Neural cell (in vitro differentiated cells): Measurements from ENCODE around the gene HNRNPF.

Source experiments
- CTCF ChIP-seq: fragments of 450-650 bp; IDR thresholded peaks from 2 replicates; pipeline ENCODE4 v1.5.1; 2014; ENCODE audit warnings: antibody characterized with exemption, mild to moderate bottlenecking, moderate library complexity; ENCODE audit not compliant: poor library complexity, severe bottlenecking
- EP300 ChIP-seq: fragments of 450-650 bp; conservative IDR thresholded peaks from 2 replicates; pipeline ENCODE4 v1.6.1; 2014; ENCODE audit warnings: antibody characterized with exemption, mild to moderate bottlenecking, moderate library complexity; ENCODE audit not compliant: poor library complexity, severe bottlenecking
- EZH2 ChIP-seq: fragments of 200-600, 300-800 bp; shearing (Covaris generic), sonication (generic); IDR thresholded peaks from 2 replicates; pipeline ENCODE4 v1.6.1; 2014; ENCODE audit warnings: antibody characterized with exemption, low read length, borderline replicate concordance, mild to moderate bottlenecking; ENCODE audit not compliant: insufficient read depth, poor library complexity, severe bottlenecking
- POLR2AphosphoS5 ChIP-seq: IDR thresholded peaks from 2 replicates; pipeline ENCODE4 v1.6.1; 2012
- RAD21 ChIP-seq: fragments of 450-650 bp; conservative IDR thresholded peaks from 2 replicates; pipeline ENCODE4 v1.6.1; 2014; ENCODE audit warnings: antibody characterized with exemption, mild to moderate bottlenecking, moderate library complexity
- SMC3 ChIP-seq: fragments of 450-650 bp; conservative IDR thresholded peaks from 2 replicates; pipeline ENCODE4 v1.6.1; 2014; ENCODE audit warnings: antibody characterized with exemption, mild to moderate bottlenecking, moderate library complexity; ENCODE audit not compliant: poor library complexity
- TF ChIP-seq, protein P1 (sequence below): IDR thresholded peaks from 2 replicates; pipeline ENCODE4 v1.6.1; 2012; ENCODE audit warnings: borderline replicate concordance

- TF ChIP-seq EZH2: no peak
- no peak for TF ChIP-seq CTCF
- TF ChIP-seq, protein P1, sequence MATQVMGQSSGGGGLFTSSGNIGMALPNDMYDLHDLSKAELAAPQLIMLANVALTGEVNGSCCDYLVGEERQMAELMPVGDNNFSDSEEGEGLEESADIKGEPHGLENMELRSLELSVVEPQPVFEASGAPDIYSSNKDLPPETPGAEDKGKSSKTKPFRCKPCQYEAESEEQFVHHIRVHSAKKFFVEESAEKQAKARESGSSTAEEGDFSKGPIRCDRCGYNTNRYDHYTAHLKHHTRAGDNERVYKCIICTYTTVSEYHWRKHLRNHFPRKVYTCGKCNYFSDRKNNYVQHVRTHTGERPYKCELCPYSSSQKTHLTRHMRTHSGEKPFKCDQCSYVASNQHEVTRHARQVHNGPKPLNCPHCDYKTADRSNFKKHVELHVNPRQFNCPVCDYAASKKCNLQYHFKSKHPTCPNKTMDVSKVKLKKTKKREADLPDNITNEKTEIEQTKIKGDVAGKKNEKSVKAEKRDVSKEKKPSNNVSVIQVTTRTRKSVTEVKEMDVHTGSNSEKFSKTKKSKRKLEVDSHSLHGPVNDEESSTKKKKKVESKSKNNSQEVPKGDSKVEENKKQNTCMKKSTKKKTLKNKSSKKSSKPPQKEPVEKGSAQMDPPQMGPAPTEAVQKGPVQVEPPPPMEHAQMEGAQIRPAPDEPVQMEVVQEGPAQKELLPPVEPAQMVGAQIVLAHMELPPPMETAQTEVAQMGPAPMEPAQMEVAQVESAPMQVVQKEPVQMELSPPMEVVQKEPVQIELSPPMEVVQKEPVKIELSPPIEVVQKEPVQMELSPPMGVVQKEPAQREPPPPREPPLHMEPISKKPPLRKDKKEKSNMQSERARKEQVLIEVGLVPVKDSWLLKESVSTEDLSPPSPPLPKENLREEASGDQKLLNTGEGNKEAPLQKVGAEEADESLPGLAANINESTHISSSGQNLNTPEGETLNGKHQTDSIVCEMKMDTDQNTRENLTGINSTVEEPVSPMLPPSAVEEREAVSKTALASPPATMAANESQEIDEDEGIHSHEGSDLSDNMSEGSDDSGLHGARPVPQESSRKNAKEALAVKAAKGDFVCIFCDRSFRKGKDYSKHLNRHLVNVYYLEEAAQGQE: no peak
- TF ChIP-seq SMC3: no peak
- TF ChIP-seq POLR2AphosphoS5: no peak
- TF ChIP-seq RAD21: no peak
- no peak for TF ChIP-seq EP300
These were observed 13.4 kb downstream of the HNRNPF start for GRCh38 chr10:43395571-43396060.
